A673 (cell line): Measurements from ENCODE around the gene ANKS1B. TPM values are rescaled to one million over a fixed set of nuclear protein-coding genes. Genes with fewer than 3 reads are reported as not detected.

ENCODE experiments used
- BruUV-seq: library from RNA; stranded (reverse); fragments of 400-500 nt; replicated peaks from 2 replicates; lab custom pipeline; 2021; lab: Mats Ljungman, UMichigan
- CTCF ChIA-PET: fragments of 300-600 bp; sonication (Branson Sonifier 250); formaldehyde crosslinking; loops from one replicate; lab custom pipeline; 2022; ENCODE audit warnings: antibody characterized with exemption; lab: Charles Lee
- POLR2A ChIA-PET: fragments of 300-600 bp; sonication (Branson Sonifier 250); formaldehyde crosslinking; loops from one replicate; lab custom pipeline; 2022; ENCODE audit warnings: antibody characterized with exemption; ENCODE audit not compliant: low non-redundant PET; lab: Charles Lee
- DNase-seq: peaks from one replicate; pipeline ENCODE4 v3.0.0-alpha.2; 2015; ENCODE audit warnings: low spot score
- H3K27ac ChIP-seq: fragments of 200-600 bp; sonication (generic); 2 replicates; pipeline ENCODE4 v1.5.1; 2016; ENCODE audit warnings: mixed run types, low read depth, mild to moderate bottlenecking, mixed read lengths, antibody characterized with exemption, low read length; ENCODE audit not compliant: poor library complexity, severe bottlenecking
- H3K27me3 ChIP-seq: fragments of 200-600 bp; sonication (generic); replicated peaks from 2 replicates; pipeline ENCODE4 v1.6.1; 2017; ENCODE audit warnings: mixed run types, low read depth, mild to moderate bottlenecking, mixed read lengths, antibody characterized with exemption, low read length; ENCODE audit not compliant: insufficient read depth, poor library complexity
- H3K36me3 ChIP-seq: fragments of 200-600 bp; sonication (generic); 2 replicates; pipeline ENCODE4 v1.6.1; 2016; ENCODE audit warnings: mixed run types, mild to moderate bottlenecking, mixed read lengths, antibody characterized with exemption, low read length; ENCODE audit not compliant: insufficient read depth, poor library complexity, severe bottlenecking
- H3K4me1 ChIP-seq: fragments of 200-600 bp; sonication (generic); 2 replicates; pipeline ENCODE4 v1.6.1; 2017; ENCODE audit warnings: mixed run types, mild to moderate bottlenecking, mixed read lengths, antibody characterized with exemption, low read length; ENCODE audit not compliant: insufficient read depth, poor library complexity, severe bottlenecking
- H3K4me3 ChIP-seq: fragments of 200-600 bp; sonication (generic); 2 replicates; pipeline ENCODE4 v1.5.1; 2016; ENCODE audit warnings: low read depth, mixed run types, mild to moderate bottlenecking, mixed read lengths, low read length; ENCODE audit not compliant: poor library complexity, severe bottlenecking
- H3K9me3 ChIP-seq: fragments of 200-600 bp; sonication (generic); 2 replicates; pipeline ENCODE4 v1.6.1; 2016; ENCODE audit warnings: mixed run types, low read depth, mild to moderate bottlenecking, mixed read lengths, antibody characterized with exemption, low read length; ENCODE audit not compliant: poor library complexity, severe bottlenecking
- EZH2 ChIP-seq: fragments of 200-600 bp; sonication (generic); IDR thresholded peaks from 2 replicates; pipeline ENCODE4 v1.6.1; 2017; ENCODE audit warnings: borderline replicate concordance, low read depth, mild to moderate bottlenecking, mixed read lengths, antibody characterized with exemption, low read length; ENCODE audit not compliant: poor library complexity, severe bottlenecking
- intact Hi-C: fragments of 100-400 bp; cut with micrococcal nuclease; formaldehyde crosslinking; loops from one replicate; pipeline ENCODE4 v1.10.0; 2022; ENCODE audit not compliant: unreplicated experiment
- total RNA-seq: library from RNA; stranded (reverse); gene quantifications from 2 replicates; pipeline ENCODE4 v1.2.3, GENCODE V29; 2021
- TF ChIP-seq, protein P1 (sequence below): fragments of 300-800, 200-600 bp; sonication (generic); conservative IDR thresholded peaks from 2 replicates; pipeline ENCODE4 v1.5.1; 2017; ENCODE audit warnings: low read depth, mild to moderate bottlenecking, antibody characterized with exemption, low read length, moderate library complexity, mixed read lengths

ANKS1B gene
- total RNA-seq, 1 experiment from 2014 or later, result 0.99 TPM

DNA sequence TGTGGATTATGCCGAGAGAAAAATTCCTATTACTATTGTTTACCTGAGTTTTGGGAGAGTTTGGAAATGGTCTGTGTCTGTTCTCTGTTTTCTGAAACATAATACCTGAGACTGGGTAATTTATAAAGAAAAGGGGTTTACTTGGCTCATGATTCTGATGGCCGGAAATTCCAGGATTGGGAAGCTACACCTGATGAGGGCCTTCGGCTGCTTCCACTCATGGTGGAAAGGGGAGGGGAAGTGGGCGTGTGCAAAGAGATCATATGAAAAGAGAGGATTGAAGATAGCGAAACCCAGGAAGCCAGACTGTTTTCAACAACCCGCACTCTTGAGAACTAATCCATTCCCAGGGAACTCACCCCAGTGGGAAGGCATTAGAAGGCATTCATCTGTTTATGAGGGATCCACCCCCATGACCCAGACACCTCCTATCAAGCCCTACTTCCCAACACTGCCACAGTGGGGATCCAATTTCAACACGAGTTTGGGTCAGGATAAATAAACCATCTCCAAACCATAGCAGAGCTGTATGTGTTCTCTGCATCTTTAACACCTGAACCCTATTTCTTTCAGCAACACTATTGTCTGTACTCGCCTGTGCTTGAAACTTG lies 1288.6 kb downstream of the ANKS1B start:
- POLR2A ChIA-PET, result no interaction called here
- intact Hi-C loops, result no loop called here
- TF ChIP-seq, protein P1, sequence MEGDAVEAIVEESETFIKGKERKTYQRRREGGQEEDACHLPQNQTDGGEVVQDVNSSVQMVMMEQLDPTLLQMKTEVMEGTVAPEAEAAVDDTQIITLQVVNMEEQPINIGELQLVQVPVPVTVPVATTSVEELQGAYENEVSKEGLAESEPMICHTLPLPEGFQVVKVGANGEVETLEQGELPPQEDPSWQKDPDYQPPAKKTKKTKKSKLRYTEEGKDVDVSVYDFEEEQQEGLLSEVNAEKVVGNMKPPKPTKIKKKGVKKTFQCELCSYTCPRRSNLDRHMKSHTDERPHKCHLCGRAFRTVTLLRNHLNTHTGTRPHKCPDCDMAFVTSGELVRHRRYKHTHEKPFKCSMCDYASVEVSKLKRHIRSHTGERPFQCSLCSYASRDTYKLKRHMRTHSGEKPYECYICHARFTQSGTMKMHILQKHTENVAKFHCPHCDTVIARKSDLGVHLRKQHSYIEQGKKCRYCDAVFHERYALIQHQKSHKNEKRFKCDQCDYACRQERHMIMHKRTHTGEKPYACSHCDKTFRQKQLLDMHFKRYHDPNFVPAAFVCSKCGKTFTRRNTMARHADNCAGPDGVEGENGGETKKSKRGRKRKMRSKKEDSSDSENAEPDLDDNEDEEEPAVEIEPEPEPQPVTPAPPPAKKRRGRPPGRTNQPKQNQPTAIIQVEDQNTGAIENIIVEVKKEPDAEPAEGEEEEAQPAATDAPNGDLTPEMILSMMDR, result no peak
- TF ChIP-seq EZH2, result no peak

DNA sequence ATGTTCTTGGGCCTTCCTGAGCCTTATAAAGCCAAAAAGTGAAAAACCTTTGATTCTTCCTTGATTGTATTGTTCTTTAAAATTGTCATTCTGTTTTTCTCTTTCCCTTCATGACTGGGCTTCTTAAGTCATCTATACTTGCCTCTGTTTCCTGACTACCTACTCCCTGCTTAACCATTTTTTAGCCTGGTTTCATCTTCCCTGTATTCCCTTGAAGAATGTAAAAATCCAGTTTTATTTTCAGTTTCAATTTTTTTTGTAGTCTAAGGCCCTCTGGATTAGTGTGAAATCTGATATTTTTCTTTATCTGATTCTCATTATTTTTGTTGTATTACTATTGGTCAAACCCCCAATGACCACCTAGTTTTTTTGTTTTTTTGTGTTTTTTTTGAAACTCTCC lies 1293.4 kb downstream of the ANKS1B start:
- no peak for DNase-seq
- CTCF ChIA-PET, result no interaction called here

More for the DNA sequence above, 1288.6 kb downstream of the ANKS1B start:
- Histone ChIP-seq H3K4me3 (no peak overlapping the region), H3K27ac (no peak overlapping the region), H3K36me3 (no peaks in the 10 kb centered on the region), H3K9me3 (no peaks in the 10 kb centered on the region), H3K27me3 (no peaks in the 10 kb centered on the region), H3K4me1 (peaks cover 4% of the 10 kb centered on the region)
- no TSS peak for BruUV-seq
- CTCF ChIA-PET, result no interaction called here
- no peak for DNase-seq

DNA sequence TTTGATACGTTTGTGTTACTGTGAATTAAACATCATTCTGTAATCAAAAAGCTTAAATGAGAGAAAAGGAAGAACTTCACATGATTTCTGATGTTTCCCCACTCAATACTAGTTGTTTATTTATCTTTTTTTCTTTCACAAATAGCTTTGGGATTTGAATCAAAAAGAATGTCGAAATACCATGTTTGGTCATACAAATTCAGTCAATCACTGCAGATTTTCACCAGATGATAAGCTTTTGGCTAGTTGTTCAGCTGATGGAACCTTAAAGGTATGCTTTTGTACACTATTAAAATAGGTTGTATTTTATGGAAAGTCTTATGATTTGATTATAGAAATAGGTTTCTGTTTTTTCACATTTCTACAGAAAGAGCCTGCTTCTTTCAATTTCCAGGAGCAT lies 1298.1 kb downstream of the ANKS1B start:
- DNase-seq, result no peak
- Histone ChIP-seq H3K4me1 (no peaks in the 10 kb centered on the region), H3K27me3 (no peaks in the 10 kb centered on the region), H3K9me3 (no peaks in the 10 kb centered on the region), H3K27ac (no peak overlapping the region), H3K4me3 (no peak overlapping the region), H3K36me3 (peaks cover 15% of the 10 kb centered on the region)
- no TSS peak for BruUV-seq
- POLR2A ChIA-PET, result no interaction called here
- TF ChIP-seq EZH2, result no peak
- TF ChIP-seq, protein P1, result no peak
- intact Hi-C loops, result no loop called here
- CTCF ChIA-PET, result interaction anchor here (0.6 kb wide), 1 partner anchor 462 kb away, joined by 3 read pairs; no protein-coding TSS in a partner anchor

More for the DNA sequence above, 1293.4 kb downstream of the ANKS1B start:
- Histone ChIP-seq H3K36me3 (peaks cover 5% of the 10 kb centered on the region), H3K4me1 (no peaks in the 10 kb centered on the region), H3K4me3 (no peak overlapping the region), H3K27ac (no peak overlapping the region), H3K9me3 (no peaks in the 10 kb centered on the region), H3K27me3 (no peaks in the 10 kb centered on the region)
- POLR2A ChIA-PET, result no interaction called here
- TF ChIP-seq, protein P1, result no peak
- TF ChIP-seq EZH2, result no peak
- intact Hi-C loops, result no loop called here
- BruUV-seq, result no TSS peak

Other genes starting within 250 kb of the ANKS1B start
- 31.6 and 31.8 TPM in 2 replicates for gene BLTP3B, start 157.9 kb upstream of the ANKS1B start, total RNA-seq
- gene ACTR6, start 215.9 kb upstream of the ANKS1B start, total RNA-seq, result 36.0 and 39.7 TPM in 2 replicates